H1 (cell line): ENCODE measurements around the gene HSD17B13. TPM values are rescaled to one million over a fixed set of nuclear protein-coding genes. Genes with fewer than 3 reads are reported as not detected.

Experiments used
- CTCF ChIA-PET: fragments of 300-600 bp; sonication (Branson Sonifier 250); formaldehyde crosslinking; loops from one replicate; lab custom pipeline; 2021; ENCODE audit not compliant: partially characterized antibody; lab: Charles Lee
- POLR2A ChIA-PET: fragments of 300-600 bp; sonication (Branson Sonifier 250); formaldehyde crosslinking; loops from one replicate; lab custom pipeline; 2021; ENCODE audit warnings: inconsistent platforms; ENCODE audit not compliant: partially characterized antibody; lab: Charles Lee
- DNase-seq, 2 experiments: peaks; one replicate each; pipeline versions ENCODE4 v3.0.0 to v3.0.0-alpha.2; 2010 to 2022; ENCODE audit warnings: low spot score in 2 of 2, low read depth in 1 of 2, mixed read lengths in 1 of 2
- FAIRE-seq: peaks from 2 replicates; lab custom pipeline; 2011; peaks lifted over from hg19 to GRCh38; lab: Jason Lieb, UNC
- H2AFZ ChIP-seq: 2 replicates; pipeline ENCODE4 v1.8.1; 2012; ENCODE audit warnings: low read length, inconsistent platforms
- H2AK5ac ChIP-seq: 2 replicates; pipeline ENCODE4 v1.6.1; 2013; ENCODE audit warnings: low read depth, low read length
- H2BK120ac ChIP-seq: replicated peaks from 2 replicates; pipeline ENCODE3; 2013; ENCODE audit warnings: low read depth, low read length, inconsistent platforms
- H2BK12ac ChIP-seq: 2 replicates; pipeline ENCODE4 v1.6.1; 2013; ENCODE audit warnings: low read depth, low read length
- H2BK15ac ChIP-seq: 2 replicates; pipeline ENCODE4 v1.6.1; 2013; ENCODE audit warnings: low read length
- H2BK20ac ChIP-seq: 2 replicates; pipeline ENCODE4 v1.6.1; 2013; ENCODE audit warnings: low read length
- H2BK5ac ChIP-seq: 2 replicates; pipeline ENCODE4 v1.6.1; 2013; ENCODE audit warnings: low read depth, low read length
- H3K14ac ChIP-seq: 2 replicates; pipeline ENCODE4 v1.6.1; 2013; ENCODE audit warnings: inconsistent platforms; ENCODE audit not compliant: insufficient read length
- H3K18ac ChIP-seq: 2 replicates; pipeline ENCODE4 v1.6.1; 2013; ENCODE audit warnings: low read length; ENCODE audit errors: extremely low read depth
- H3K23ac ChIP-seq: 2 replicates; pipeline ENCODE4 v1.6.1; 2013; ENCODE audit warnings: inconsistent platforms; ENCODE audit not compliant: insufficient read length
- H3K23me2 ChIP-seq: 2 replicates; pipeline ENCODE4 v1.6.1; 2013; ENCODE audit warnings: low read depth, low read length
- H3K27ac ChIP-seq: 2 replicates; pipeline ENCODE4 v1.6.1; 2011; ENCODE audit warnings: low read depth, low read length, inconsistent platforms
- H3K27me3 ChIP-seq, 4 experiments: replicated peaks in 1 of 4; 1 replicate in 1 of 4; 2 replicates in 3 of 4; pipeline versions ENCODE4 v1.6.1 to v1.8.1; 2011 to 2013; ENCODE audit warnings: low read length in 3 of 4, mild to moderate bottlenecking in 3 of 4, inconsistent platforms in 2 of 4, mixed read lengths in 2 of 4, moderate library complexity in 1 of 4; ENCODE audit not compliant: control insufficient read depth in 3 of 4, insufficient read depth in 3 of 4; ENCODE audit errors: extremely low read depth in 1 of 4
- H3K36me3 ChIP-seq, 4 experiments: 2 replicates each; pipeline versions ENCODE4 v1.6.1 to v1.8.1; 2011 to 2013; ENCODE audit warnings: mild to moderate bottlenecking in 4 of 4, low read length in 3 of 4, moderate library complexity in 2 of 4, control low read depth in 1 of 4, inconsistent platforms in 1 of 4; ENCODE audit not compliant: insufficient read depth in 4 of 4, control insufficient read depth in 2 of 4
- H3K4ac ChIP-seq: replicated peaks from 2 replicates; pipeline ENCODE3; 2013; ENCODE audit warnings: low read length, low read depth, mixed read lengths, inconsistent platforms; ENCODE audit not compliant: insufficient read length
- H3K4me1 ChIP-seq, 4 experiments: replicated peaks in 1 of 4; 1 replicate in 1 of 4; 2 replicates in 3 of 4; pipeline versions ENCODE4 v1.6.1 to v1.8.1; 2011 to 2013; ENCODE audit warnings: low read length in 3 of 4, inconsistent platforms in 2 of 4, mixed read lengths in 1 of 4; ENCODE audit not compliant: insufficient read depth in 4 of 4, control insufficient read depth in 3 of 4
- H3K4me2 ChIP-seq, 2 experiments: 2 replicates each; pipeline versions ENCODE4 v1.6.1 to v1.8.1; 2011 to 2013; ENCODE audit warnings: low read depth in 2 of 2, low read length in 2 of 2, control low read depth in 1 of 2, inconsistent platforms in 1 of 2, mild to moderate bottlenecking in 1 of 2; ENCODE audit not compliant: insufficient read depth in 1 of 2
- H3K4me3 ChIP-seq, 4 experiments: fragments of 200-600, 300-600 bp in 1 of 4; sonication (generic), shearing (Covaris generic), sonication (Bioruptor Twin) in 1 of 4; 2 replicates each; pipeline versions ENCODE4 v1.5.1 to v1.8.1; 2011 to 2016; ENCODE audit warnings: low read length in 4 of 4, low read depth in 3 of 4, control low read depth in 2 of 4, inconsistent platforms in 2 of 4, mild to moderate bottlenecking in 2 of 4, mixed read lengths in 1 of 4, moderate library complexity in 1 of 4; ENCODE audit not compliant: insufficient read depth in 2 of 4; ENCODE audit errors: extremely low read depth in 1 of 4
- H3K56ac ChIP-seq: replicated peaks from 2 replicates; pipeline ENCODE3; 2013; ENCODE audit warnings: low read depth, mild to moderate bottlenecking, mixed read lengths, low read length, inconsistent platforms; ENCODE audit not compliant: insufficient read length
- H3K79me1 ChIP-seq: 2 replicates; pipeline ENCODE4 v1.6.1; 2013; ENCODE audit warnings: low read depth, low read length, control low read depth
- H3K79me2 ChIP-seq, 2 experiments: 2 replicates each; pipeline versions ENCODE4 v1.6.1 to v1.8.1; 2012 to 2013; ENCODE audit warnings: low read length in 2 of 2, mild to moderate bottlenecking in 2 of 2, inconsistent platforms in 1 of 2; ENCODE audit not compliant: insufficient read depth in 2 of 2, control insufficient read depth in 1 of 2
- H3K9ac ChIP-seq, 4 experiments: replicated peaks in 1 of 4; 1 replicate in 1 of 4; 2 replicates in 3 of 4; pipeline versions ENCODE4 v1.6.1 to v1.8.1; 2011 to 2013; ENCODE audit warnings: low read depth in 3 of 4, low read length in 3 of 4, control low read depth in 2 of 4, mild to moderate bottlenecking in 2 of 4, moderate library complexity in 2 of 4, inconsistent platforms in 1 of 4; ENCODE audit errors: extremely low read depth in 1 of 4
- H3K9me3 ChIP-seq, 2 experiments: 2 replicates each; pipeline versions ENCODE4 v1.6.1 to v1.8.1; 2012 to 2013; ENCODE audit warnings: mild to moderate bottlenecking in 2 of 2, moderate library complexity in 2 of 2, control low read depth in 1 of 2, inconsistent platforms in 1 of 2, low read depth in 1 of 2, low read length in 1 of 2, mixed read lengths in 1 of 2; ENCODE audit not compliant: insufficient read depth in 2 of 2
- H4K20me1 ChIP-seq, 2 experiments: replicated peaks in 1 of 2; 2 replicates each; pipeline versions ENCODE3 to v1.8.1; 2011 to 2013; ENCODE audit warnings: inconsistent platforms in 2 of 2, low read length in 2 of 2, mild to moderate bottlenecking in 1 of 2; ENCODE audit not compliant: insufficient read depth in 2 of 2, control insufficient read depth in 1 of 2
- H4K5ac ChIP-seq: 2 replicates; pipeline ENCODE4 v1.6.1; 2013; ENCODE audit warnings: low read length, low read depth, mixed read lengths, inconsistent platforms; ENCODE audit not compliant: insufficient read length
- H4K8ac ChIP-seq: 2 replicates; pipeline ENCODE4 v1.8.0; 2013; ENCODE audit warnings: mild to moderate bottlenecking, moderate library complexity, low read length, inconsistent platforms; ENCODE audit not compliant: insufficient read depth; ENCODE audit errors: extremely low read depth
- H4K91ac ChIP-seq: replicated peaks from 2 replicates; pipeline ENCODE3; 2013; ENCODE audit warnings: low read length, mixed read lengths, inconsistent platforms; ENCODE audit not compliant: insufficient read length
- CBX5 ChIP-seq: fragments of 300-800, 300-1000 bp; sonication (generic); IDR thresholded peaks from 2 replicates; pipeline ENCODE4 v1.7.1; 2016; ENCODE audit warnings: antibody characterized with exemption, low read length, low read depth
- EP300 ChIP-seq, 2 experiments: IDR thresholded peaks; 1 replicate in 1 of 2; 2 replicates in 1 of 2; pipeline ENCODE4 v1.6.1; 2011 to 2012; ENCODE audit warnings: low read depth in 2 of 2, low read length in 2 of 2, mild to moderate bottlenecking in 2 of 2, borderline replicate concordance in 1 of 2, inconsistent platforms in 1 of 2, moderate library complexity in 1 of 2
- GABPA ChIP-seq: IDR thresholded peaks from 2 replicates; pipeline ENCODE4 v1.6.1; 2011; ENCODE audit warnings: mild to moderate bottlenecking, low read length, moderate library complexity, borderline replicate concordance; ENCODE audit not compliant: insufficient read depth
- GTF2F1 ChIP-seq: IDR thresholded peaks from 2 replicates; pipeline ENCODE4 v1.6.1; 2012; ENCODE audit warnings: low read depth, low read length, improper control_type of control experiment, borderline replicate concordance
- HDAC6 ChIP-seq: IDR thresholded peaks from one replicate; pipeline ENCODE4 v1.7.1; 2012; ENCODE audit warnings: low read depth, mild to moderate bottlenecking, inconsistent platforms, low read length, moderate library complexity
- KDM4A ChIP-seq: IDR thresholded peaks from one replicate; pipeline ENCODE4 v1.7.1; 2012; ENCODE audit warnings: low read depth, mild to moderate bottlenecking, moderate library complexity, low read length, inconsistent platforms; ENCODE audit not compliant: severe bottlenecking
- SAP30 ChIP-seq: fragments of 300-600 bp; sonication (generic); IDR thresholded peaks from 2 replicates; pipeline ENCODE4 v1.7.1; 2012; ENCODE audit warnings: low read length, moderate library complexity, mild to moderate bottlenecking, inconsistent platforms; ENCODE audit not compliant: insufficient read depth, insufficient replicate concordance
- TAF1 ChIP-seq: IDR thresholded peaks from 2 replicates; pipeline ENCODE4 v1.6.1; 2011; ENCODE audit warnings: mild to moderate bottlenecking, low read depth, low read length
- TAF7 ChIP-seq: optimal IDR thresholded peaks from 2 replicates; pipeline ENCODE3; 2011; ENCODE audit warnings: low read depth, mild to moderate bottlenecking, inconsistent platforms, low read length, moderate library complexity, borderline replicate concordance
- TCF12 ChIP-seq: IDR thresholded peaks from 2 replicates; pipeline ENCODE4 v1.6.1; 2011; ENCODE audit warnings: low read depth, mild to moderate bottlenecking, low read length
- WGBS, 2 experiments: shearing (Covaris generic) in 1 of 2; methylation state at CpG; one replicate each; pipeline versions ENCODE4 v1.1.6 to v1.1.7; 2013 to 2015; ENCODE audit warnings: low lambda C conversion rate in 2 of 2, mixed read lengths in 2 of 2, inconsistent platforms in 1 of 2, low coverage in 1 of 2, missing lambda C conversion rate in 1 of 2; ENCODE audit not compliant: insufficient replicate concordance in 2 of 2, insufficient coverage in 1 of 2, insufficient read length in 1 of 2; ENCODE audit errors: extremely low coverage in 1 of 2, missing lambda C conversion rate in 1 of 2; 5-methylcytosine and 5-hydroxymethylcytosine counted together
- polyA plus RNA-seq, 7 experiments: library from polyadenylated mRNA; depleted of rRNA in 3 of 7; stranded (reverse) in 5 of 7; unstranded in 2 of 7; fragments of >200 nt in 5 of 7; fragments of 200-250 nt in 2 of 7; gene quantifications; 1 replicate in 5 of 7; 2 replicates in 1 of 7; 4 replicates in 1 of 7; pipeline versions ENCODE4 v1.2.1 to v1.2.3, GENCODE V29; 2011 to 2013; ENCODE audit warnings: missing spikeins in 2 of 7, mixed read lengths in 2 of 7
- total RNA-seq: library from RNA; stranded (reverse); fragmentation: NEBNext Ultra II Directional; extraction: Animal tissue kit (Norgen Biotek cat#: 25700); gene quantifications from 2 replicates; pipeline ENCODE4 v1.2.1, GENCODE V29; 2021
- TF ChIP-seq, protein P1 (sequence below): IDR thresholded peaks from 2 replicates; pipeline ENCODE4 v1.6.1; 2012; ENCODE audit warnings: low read length, inconsistent platforms

Gene HSD17B13
- total and polyA plus RNA-seq, 2 of the 8 experiments (the other 6 are each of a cell fraction or from before 2014, with no cell fraction given): 0.09 to 0.13 TPM

DNA sequence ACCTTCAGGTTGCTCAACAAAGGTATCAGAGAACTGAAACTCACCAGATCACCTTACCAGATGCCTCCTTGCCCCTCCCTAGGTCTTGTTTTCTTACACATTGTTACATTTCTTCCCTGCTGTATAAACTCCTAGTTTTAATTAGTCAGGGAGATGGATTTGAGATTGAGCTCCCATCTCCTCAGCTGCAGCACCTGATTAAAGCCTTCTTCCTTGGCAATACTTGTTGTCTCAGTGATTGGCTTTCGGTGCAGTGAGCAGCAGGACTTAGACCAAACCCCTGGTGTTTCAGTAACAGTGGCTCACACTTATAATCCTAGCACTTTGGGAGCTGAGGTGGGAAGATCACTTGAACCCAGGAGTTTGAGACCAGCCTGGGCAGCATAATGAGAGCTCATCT lies 59.8 kb downstream of the HSD17B13 start:
- no peak overlapping the region for H4K8ac ChIP-seq
- H3K4me2 ChIP-seq: no peak overlapping the region
- H3K4me1 ChIP-seq: no peaks in the 10 kb centered on the region
- no peak overlapping the region for H3K18ac ChIP-seq
- no peak overlapping the region for H3K27ac ChIP-seq
- WGBS, 2 experiments: 100% methylated on average over 1 of the region's 1 CpG; no CpG with 5 or more reads in 1 of the 2 experiments
- H3K23ac ChIP-seq: no peak overlapping the region
- no peaks in the 10 kb centered on the region for H3K36me3 ChIP-seq
- H4K5ac ChIP-seq: no peak overlapping the region
- no peaks in the 10 kb centered on the region for H3K23me2 ChIP-seq
- H3K14ac ChIP-seq: no peak overlapping the region
- H3K9ac ChIP-seq: no peak overlapping the region
- no peaks in the 10 kb centered on the region for H3K27me3 ChIP-seq
- peaks cover 3 to 6% of the 10 kb centered on the region in 2 experiments; a peak in 1 of 4 replicates for H3K9me3 ChIP-seq
- no peak overlapping the region for H4K91ac ChIP-seq
- H2BK5ac ChIP-seq: no peak overlapping the region
- no peak for DNase-seq
- no peaks in the 10 kb centered on the region for H4K20me1 ChIP-seq
- H2BK12ac ChIP-seq: no peak overlapping the region
- H2BK20ac ChIP-seq: no peak overlapping the region
- no peak overlapping the region for H3K4ac ChIP-seq
- no peak overlapping the region for H2AFZ ChIP-seq
- FAIRE-seq: no peak
- H3K4me3 ChIP-seq: no peak overlapping the region
- no peaks in the 10 kb centered on the region for H3K79me2 ChIP-seq
- no peaks in the 10 kb centered on the region for H3K79me1 ChIP-seq
- no peak overlapping the region for H2BK15ac ChIP-seq
- no peak overlapping the region for H3K56ac ChIP-seq
- CTCF ChIA-PET: interaction anchor here (0.6 kb wide), 1 partner anchor 340 kb away, joined by 4 read pairs; no protein-coding TSS in a partner anchor
- H2AK5ac ChIP-seq: no peak overlapping the region
- POLR2A ChIA-PET: interaction anchor here (0.6 kb wide), 1 partner anchor 15 kb away, joined by 3 read pairs; no protein-coding TSS in a partner anchor
- no peak overlapping the region for H2BK120ac ChIP-seq
- TF ChIP-seq EP300 (IDR thresholded peaks at IDR 0.05; ENCODE audit: borderline replicate concordance in 1 of 2, low read depth in 2 of 2, low read length in 2 of 2): no peak
- no peak for TF ChIP-seq TCF12
- TF ChIP-seq KDM4A: no peak
- no peak for TF ChIP-seq TAF7
- TF ChIP-seq CBX5: no peak
- no peak for TF ChIP-seq GABPA
- TF ChIP-seq TAF1: no peak
- TF ChIP-seq GTF2F1: no peak
- no peak for TF ChIP-seq SAP30
- no peak for TF ChIP-seq HDAC6
- TF ChIP-seq, protein P1, sequence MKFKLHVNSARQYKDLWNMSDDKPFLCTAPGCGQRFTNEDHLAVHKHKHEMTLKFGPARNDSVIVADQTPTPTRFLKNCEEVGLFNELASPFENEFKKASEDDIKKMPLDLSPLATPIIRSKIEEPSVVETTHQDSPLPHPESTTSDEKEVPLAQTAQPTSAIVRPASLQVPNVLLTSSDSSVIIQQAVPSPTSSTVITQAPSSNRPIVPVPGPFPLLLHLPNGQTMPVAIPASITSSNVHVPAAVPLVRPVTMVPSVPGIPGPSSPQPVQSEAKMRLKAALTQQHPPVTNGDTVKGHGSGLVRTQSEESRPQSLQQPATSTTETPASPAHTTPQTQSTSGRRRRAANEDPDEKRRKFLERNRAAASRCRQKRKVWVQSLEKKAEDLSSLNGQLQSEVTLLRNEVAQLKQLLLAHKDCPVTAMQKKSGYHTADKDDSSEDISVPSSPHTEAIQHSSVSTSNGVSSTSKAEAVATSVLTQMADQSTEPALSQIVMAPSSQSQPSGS: no peak
